ENCODE data around the gene OR2A2.

OR2A2 gene

GRCh38 chr7:144142187-144142586 lies 32.8 kb downstream of the OR2A2 start:
- no peak for DNase-seq (ENCODE audit: low read depth in 2 of 2)

GRCh38 chr7:144144426-144144825 lies 35.0 kb downstream of the OR2A2 start:
- DNase-seq (ENCODE audit: low read depth in 2 of 2) = no peak

DNA sequence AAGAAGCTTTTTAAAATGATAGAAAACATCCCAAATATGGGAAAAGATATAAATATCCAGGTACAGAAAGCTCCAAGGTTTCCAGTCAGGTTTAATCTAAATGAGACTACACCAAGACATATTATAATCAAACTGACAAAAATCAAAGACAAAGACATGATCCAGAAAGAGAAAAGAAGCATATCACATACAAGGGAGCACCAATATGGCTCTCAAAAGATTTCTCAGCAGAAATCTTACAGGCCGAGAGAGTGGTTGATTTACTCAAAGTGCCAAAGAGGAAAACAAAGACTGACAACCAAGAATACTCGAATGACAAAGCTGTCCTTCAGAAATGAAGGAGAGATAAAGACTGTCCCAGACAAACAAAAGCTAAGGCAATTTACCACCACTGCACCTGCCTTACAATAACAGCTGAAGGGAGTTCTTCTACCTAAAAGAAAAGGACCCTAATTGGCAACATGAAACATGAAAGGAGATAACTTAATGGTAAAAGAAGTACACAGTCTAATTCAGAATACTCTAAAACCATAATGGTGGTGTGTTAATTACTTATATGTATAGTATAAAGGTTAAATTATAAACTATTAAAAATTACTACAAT lies 38.9 kb downstream of the OR2A2 start:
- DNase-seq (ENCODE audit: low read depth in 2 of 2) = no peak

DNA sequence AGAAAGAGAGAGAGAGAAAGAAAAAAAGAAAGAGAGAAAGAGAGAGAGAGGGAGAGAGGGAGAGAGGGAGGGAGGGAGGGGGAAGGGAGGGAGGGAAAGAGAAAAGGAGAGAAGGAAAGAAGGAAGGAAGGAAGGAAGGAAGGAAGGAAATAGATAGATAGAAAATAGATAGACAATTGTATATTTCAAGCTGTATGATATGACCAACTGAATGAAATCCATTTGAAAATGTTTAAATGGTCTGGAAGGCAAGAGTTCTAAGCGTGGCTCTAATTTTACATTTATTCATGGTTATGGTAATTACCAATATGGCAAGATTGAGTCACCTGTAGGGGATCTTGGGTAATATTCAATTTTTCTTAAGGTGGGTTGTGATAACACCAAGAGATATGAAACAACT lies 49.5 kb downstream of the OR2A2 start:
- DNase-seq (ENCODE audit: low read depth in 2 of 2) = no peak

Measured in stimulated activated CD8-positive, alpha-beta memory T cell treated with anti-CD3 and anti-CD28 coated beads, Interleukin-7, amount 100 ng/mL, for 1 hour (primary cell).